Stimulated activated CD4-positive, alpha-beta T cell treated with anti-CD3 and anti-CD28 coated beads, Interleukin-15, amount 100 ng/mL, for 1 hour (primary cell): ENCODE data around the gene GIMAP5.

Source experiments
- DNase-seq, 2 donors: peaks; one replicate each; pipeline ENCODE4 v3.0.0-alpha.2; 2020; ENCODE audit warnings: low read depth in 1 of 2, low spot score in 1 of 2

The GIMAP5 gene

DNA sequence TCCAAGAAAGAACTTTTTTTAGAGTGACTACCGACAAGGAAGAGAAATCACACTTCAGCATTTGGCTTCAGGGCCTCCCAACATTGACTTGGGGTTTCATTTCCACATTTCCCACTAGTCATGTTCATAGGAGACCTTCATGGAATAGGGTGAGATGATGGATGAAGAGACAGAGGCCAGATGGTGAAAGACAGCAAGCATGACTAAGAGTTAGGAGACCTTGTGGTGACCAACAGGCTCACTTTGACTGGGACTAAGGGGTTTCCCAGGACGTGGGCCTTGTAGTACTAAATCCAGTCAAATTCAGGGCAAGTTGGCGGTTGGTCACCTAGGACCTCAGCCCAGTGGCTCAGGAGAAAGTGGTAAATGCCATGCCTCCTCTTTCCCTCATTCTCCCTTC, 3.0 kb upstream of the GIMAP5 start:
- DNase-seq = no peak

DNA sequence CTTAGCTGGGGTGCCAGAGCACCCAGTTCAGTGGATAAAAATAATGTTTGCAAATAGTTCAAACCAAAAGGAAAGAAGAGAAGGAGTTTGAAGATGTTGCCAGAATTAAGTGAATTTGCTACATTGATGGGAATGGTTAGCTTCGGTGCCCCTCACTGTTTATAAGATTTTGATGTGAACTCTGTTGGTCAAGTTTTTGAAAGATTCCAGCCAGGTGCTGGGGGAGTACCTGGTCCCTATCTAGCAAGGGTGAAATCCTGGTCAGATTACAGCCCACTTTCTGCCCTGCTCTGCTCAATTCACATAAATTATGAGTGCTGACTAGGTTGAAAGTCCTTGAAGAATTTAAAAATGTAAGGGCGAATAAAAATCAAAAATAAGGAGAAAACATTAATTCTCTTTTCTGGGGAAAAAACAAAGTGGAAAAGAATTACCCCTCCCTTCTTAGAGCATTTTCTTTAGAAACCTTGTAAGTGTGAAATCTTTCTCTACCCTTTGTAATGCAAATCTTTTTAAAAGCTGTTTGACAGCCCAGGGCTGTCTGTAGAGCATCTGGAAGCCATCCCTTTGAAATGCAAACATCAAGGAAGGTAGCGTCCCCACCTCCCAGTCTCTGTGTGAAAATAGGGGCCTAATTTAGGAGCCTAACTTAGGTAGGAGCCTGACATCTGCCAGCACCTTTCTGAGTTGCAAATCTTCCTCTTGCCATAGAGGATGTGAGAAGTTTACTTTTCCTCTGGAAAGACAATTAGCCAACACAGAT, 1.4 kb upstream of the GIMAP5 start:
- no peak for DNase-seq

GRCh38 chr7:150736864-150737263, 354 bp upstream of the GIMAP5 start:
- DNase-seq = no peak

DNA sequence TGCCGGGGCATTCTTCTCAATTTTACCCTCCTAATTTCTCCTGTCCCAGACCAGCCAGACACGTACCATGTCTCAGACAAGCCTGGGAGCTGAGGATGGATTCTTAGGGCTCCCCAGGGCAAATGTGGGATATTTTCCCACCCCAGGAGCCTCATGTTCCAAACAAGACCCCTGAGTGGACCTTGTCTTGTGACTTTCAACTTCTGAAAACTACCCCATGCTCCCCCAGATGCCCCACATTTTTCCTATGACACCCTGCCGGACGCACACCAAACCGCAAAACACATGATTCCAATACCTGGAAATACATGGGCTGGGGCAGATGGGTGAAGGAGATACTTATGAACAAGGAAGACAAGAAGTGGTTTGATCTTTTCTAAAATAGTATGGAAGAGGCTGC, 874 bp downstream of the GIMAP5 start:
- no peak for DNase-seq

- no peak for DNase-seq
Measured at GRCh38 chr7:150738591-150739001, 1.4 kb downstream of the GIMAP5 start.

DNA sequence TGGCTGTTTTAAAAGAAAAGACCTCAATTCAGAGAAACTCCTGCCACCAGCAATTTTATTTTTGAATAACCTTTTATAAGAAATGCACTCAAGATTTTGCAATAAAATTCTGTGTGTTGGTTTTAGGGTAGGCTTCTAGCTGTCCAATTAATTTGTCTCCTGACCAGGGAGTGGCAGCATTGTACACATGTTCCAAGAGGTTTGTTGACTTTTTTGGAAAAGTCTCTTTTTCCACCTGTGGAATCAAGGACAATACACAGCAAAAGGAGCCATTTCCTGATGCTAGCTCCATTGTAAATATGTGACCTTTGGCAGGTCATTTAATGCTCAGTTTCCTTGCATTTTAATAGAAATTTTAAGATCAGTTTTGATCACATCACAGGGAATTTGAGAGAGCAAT, 1.8 kb downstream of the GIMAP5 start:
- DNase-seq = no peak

DNA sequence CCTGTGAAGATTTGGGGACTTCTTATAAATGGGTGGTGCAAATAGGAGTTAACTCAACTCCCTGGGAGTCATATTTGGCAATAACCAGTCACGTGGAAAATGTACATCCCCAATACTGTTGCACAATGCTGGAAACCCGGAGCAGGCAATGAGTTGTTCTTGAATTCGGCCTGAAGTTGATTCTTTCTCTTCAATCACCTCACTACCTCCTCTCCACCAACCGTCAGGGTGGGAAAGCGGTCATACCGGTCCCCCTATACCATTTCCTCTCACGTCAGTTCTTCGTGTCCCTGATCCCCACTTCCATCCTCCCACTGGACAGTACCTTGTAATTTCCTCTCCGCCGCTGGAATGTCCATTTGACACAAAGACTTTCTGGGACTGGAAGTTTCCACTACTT, 2.8 kb downstream of the GIMAP5 start:
- no peak for DNase-seq

DNA sequence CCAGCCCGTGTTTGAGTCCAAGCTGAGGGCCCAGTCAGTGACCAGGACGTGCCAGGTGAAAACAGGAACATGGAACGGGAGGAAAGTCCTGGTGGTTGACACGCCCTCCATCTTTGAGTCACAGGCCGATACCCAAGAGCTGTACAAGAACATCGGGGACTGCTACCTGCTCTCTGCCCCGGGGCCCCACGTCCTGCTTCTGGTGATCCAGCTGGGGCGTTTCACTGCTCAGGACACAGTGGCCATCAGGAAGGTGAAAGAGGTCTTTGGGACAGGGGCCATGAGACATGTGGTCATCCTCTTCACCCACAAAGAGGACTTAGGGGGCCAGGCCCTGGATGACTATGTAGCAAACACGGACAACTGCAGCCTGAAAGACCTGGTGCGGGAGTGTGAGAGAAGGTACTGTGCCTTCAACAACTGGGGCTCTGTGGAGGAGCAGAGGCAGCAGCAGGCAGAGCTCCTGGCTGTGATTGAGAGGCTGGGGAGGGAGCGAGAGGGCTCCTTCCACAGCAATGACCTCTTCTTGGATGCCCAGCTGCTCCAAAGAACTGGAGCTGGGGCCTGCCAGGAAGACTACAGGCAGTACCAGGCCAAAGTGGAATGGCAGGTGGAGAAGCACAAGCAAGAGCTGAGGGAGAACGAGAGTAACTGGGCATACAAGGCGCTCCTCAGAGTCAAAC, 5.2 kb downstream of the GIMAP5 start:
- no peak for DNase-seq

- no peak for DNase-seq
Measured at GRCh38 chr7:150744041-150744656, 6.9 kb downstream of the GIMAP5 start.

DNA sequence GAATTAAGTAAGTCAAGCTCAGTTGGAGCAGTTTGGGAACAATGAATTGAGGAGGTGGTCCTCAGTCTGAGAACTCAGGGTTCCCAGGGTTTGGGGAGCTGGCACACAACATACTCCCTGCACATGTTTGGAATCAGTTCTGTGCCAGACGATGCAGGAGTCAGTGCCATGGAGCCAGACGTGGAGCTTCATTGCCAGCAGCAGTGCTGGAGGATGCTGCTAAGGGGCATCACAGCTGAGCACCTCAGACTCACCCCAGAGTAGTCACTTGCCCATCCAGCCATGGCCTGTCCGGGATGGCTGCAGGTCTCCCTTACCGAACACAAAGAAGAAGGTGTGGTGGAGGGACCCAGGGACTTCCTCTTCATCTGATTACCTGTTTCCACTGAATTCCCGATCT, 7.9 kb downstream of the GIMAP5 start:
- no peak for DNase-seq

- no peak for DNase-seq
Measured at GRCh38 chr7:150745876-150746275, 8.7 kb downstream of the GIMAP5 start.

DNA sequence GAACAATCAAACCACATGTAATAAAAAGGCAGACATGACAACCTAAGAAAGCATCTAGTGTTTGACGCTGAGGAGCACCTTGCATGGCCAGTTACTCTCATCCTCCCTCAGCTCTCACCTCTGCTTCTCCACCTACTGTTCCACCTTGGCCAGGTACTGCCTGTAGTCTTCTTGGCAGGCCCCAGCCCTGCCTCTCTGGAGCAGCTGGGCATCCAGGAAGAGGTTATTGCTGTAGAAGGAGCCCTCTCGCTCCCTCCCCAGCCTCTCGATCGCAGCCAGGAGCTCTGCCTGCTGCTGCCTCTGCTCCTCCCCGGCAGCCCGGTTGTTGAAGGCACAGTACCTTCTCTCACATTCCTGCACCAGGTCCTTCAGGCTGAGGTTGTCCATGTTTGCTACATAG, 9.7 kb downstream of the GIMAP5 start:
- no peak for DNase-seq

- DNase-seq = no peak
Measured at GRCh38 chr7:150748376-150748775, 11.2 kb downstream of the GIMAP5 start.

DNA sequence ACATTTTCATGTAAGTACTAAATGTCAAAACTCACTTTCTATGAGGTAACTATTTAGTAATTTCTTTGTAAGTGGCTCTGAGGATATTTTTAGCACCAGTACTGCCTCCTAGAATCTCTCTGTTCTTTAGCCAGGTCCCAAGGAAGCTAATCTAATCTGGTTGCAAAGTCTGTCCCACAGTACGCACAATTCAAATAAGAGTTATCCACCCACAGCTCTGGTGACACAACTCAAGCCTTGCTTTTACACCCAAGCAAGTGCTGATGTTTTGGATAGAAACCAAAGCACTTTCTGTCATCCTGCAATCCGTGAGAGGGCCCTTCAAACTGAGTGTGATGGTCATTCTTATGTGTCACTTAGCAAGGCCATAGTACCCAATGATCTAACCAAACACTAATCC, 14.5 kb downstream of the GIMAP5 start:
- no peak for DNase-seq

GRCh38 chr7:150753239-150753638, 16.0 kb downstream of the GIMAP5 start:
- no peak for DNase-seq

GRCh38 chr7:150753826-150754603, 16.8 kb downstream of the GIMAP5 start:
- DNase-seq = no peak

- no peak for DNase-seq
Measured at GRCh38 chr7:150754951-150755350, 17.7 kb downstream of the GIMAP5 start.

GRCh38 chr7:150755473-150756099, 18.4 kb downstream of the GIMAP5 start:
- DNase-seq = peak in 1 of 2 donors; percentile 54

- DNase-seq = no peak
Measured at GRCh38 chr7:150756166-150756565, 18.9 kb downstream of the GIMAP5 start.

GRCh38 chr7:150756858-150757257, 19.6 kb downstream of the GIMAP5 start:
- DNase-seq = no peak

- no peak for DNase-seq
Measured at GRCh38 chr7:150759479-150759878, 22.3 kb downstream of the GIMAP5 start.
